GM21619 (cell line): ENCODE measurements around the gene CD8A.

ENCODE experiments used
- ATAC-seq: cut with Tn5 transposase; IDR thresholded peaks from one replicate; pipeline ENCODE4 v1.9.1; 2021; ENCODE audit not compliant: unreplicated experiment

Gene CD8A

DNA sequence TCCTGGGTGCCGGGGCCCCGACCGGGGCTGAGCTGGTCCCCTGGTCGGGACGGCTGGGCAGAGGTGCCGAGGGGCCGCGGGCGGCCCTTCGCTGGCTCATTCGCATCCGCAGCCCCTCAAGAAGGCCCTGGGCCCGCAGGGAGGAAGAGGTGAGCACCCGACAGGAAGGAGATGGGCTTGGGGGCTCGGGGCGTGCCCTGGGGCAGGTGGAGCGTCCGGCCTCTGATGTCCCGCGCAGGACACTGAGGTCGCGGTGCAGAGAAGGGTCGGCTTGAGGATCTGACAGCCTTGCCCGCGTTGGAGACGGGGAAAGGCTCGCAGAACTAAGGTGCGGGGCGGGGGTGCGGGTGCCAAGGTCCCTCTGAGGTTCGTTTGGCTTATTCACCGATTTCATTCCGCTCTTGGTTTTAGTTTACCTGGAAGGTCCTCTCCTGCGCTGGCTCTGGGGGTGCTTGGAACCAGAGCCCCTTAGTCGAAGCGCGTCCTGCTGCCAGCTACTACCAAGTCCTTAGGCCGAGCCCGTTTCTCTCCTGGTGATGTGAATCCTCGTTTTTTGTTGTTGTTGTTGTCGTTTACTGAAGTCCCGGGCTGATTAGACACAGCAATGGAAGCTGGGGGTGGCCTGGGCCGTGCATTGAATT, 18.9 kb upstream of the CD8A start:
- ATAC-seq = no peak

DNA sequence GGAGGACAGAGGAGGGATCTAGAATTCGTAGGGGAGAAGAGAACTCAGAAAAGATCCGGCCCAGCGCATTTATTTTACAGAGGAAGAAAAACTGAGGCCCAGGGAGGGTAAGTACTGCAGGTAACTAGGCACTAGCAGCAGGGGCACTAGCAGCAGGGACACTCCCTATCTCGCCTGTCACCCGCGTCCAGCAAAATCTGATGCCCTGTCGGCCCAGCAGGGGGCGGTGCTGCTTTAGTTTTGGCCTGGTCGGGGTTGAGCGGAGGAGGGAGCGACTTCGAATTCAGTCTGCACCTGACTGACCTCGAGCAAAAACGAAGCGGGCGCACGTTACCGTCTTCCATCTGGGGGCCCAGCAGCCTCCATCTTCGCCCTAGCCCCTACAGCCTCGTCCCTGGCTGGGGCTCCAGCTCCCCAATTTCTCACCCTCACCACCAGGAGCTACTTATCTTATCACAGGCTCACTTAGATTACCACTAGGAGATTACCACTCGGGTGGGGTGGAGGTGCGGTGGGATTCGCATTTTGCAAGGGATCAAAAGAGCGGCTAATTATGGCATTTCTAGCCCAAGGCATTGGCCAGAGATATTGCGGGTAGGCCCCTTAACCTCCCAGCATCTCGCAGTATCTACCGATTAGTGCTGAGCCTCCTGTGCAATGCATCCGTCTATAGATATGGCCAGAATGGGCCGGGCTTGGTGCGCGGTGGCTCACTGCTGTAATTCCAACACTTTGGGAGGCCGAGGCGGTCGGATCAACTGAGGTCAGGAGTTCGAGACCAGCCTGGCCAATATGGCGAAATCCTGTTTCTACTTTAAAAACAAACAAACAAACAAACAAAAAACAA, 17.8 kb upstream of the CD8A start:
- peak; percentile 93 for ATAC-seq

DNA sequence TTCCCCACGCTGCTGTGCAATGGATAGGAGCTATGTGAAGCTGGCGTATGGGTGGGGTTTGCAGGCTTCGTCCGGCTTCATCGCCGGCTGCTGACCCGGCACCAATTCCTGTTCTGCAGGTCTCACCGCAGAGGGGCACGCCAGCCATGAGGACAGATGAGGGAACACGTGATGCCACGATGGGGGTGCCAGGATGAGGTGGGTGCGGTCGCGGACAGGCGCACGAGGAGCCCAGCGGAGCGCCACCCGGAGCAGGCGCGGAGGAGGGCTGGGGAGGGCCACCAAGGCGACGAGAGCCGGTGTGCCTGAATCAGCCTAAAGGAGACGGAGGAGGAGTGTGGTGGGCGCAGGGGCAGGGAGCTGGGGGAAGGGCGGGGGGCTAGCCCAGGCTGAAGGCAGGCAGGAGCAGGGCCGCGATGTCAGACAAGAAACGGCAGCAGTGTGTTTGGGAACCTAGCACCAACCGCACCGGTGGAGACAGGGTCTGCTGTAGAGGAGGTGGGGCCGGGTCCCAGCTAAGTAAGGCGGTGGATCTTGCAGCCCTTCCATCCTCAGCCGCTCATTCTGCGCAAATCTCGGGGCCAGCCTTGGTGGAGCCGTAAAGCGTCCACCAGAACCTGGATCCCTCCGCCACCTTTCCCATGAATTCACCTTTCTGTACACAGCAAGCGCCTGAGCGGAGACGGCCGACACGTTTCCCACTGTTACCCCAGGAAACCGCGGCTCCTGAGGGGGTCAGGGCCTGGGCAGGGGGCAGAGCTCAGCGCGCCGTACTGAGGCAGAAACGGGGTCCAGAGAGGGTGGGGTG, 17.0 kb upstream of the CD8A start:
- ATAC-seq = no peak

DNA sequence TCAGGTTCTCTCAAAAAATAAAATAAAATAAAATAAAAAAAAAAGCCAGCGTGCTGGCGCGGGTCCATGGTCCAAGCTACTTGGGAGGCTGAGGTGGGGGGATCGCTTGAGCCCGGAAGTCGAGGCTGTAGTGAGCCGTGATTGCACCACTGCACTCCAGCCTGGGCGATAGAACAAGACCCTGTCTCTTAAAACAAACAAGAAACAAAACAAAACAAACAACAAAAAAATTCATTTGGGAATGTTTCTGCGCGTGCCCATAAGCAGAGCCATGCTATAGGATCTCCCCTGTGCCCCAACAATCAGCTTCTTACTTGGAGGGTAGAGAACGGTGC, 16.4 kb upstream of the CD8A start:
- ATAC-seq = no peak

DNA sequence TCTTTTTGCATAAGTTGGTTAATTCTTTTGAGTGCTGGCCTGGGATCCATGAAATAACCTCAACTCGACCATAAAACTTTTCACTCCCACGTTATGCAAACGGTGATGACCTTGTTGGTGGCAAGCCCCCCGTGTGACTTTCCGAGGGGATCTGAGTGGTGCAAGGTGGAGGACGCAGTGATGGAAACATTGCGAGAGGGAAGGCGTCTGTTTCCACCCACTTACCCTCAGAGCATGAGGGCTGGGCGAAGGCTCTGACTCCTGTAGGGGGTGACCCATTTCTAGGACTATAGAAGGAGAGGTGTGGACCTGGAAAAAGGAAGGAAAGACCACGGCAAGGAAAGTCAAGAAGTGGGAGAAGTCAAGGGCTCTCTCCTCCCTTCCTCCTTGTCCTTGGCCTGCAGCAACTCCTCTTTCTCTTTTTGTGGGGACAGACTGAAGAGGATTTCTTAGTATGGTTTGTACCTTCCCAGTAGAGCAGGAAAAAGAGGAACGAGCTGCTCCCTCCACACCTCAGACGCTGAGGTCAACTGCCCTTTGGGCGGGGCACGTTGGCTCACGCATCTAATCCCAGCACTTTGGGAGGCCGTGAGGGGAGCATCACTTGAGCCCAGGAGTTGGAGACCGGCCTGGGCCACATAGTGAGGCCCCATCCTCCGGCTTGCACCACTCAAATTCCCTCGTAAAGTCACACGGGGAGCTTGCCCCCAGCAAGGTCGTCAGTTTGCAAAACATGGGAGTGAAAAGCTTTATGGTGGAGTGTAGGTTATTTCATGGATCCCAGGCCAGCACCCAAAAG, 15.5 kb upstream of the CD8A start:
- ATAC-seq = no peak

DNA sequence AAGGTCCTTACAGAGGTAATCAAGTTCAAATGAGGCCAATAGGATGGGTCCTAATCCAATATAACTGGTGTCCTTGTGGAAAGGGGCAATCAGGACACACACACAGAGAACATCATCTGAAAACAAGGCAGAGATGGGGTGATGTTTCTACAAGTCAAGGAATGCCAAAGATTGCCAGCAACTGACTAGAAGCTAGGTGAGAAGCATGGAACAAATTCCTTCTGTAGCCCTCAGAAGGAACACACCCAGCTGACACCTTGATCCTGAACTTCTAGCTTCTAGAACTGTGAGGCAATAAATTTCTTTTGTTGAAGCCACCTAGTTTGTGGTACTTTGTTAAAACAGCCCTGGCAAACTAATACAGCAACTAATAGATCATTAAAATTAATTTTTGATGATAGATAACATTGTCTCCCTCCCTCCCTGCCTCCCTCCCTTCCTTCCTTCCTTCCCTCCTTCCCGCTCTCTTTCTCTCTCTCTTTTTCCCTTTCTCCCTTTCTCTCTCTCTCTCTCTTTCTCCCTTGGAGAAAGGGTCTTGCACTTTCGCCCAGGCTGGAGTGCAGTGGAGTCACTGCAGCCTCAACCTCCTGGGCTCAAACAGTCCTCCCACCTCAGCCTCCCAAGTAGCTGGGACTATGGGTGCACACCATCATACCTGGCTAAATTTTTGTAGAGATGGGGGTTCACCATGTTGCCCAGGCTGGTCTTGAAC, 10.3 kb upstream of the CD8A start:
- no peak for ATAC-seq

DNA sequence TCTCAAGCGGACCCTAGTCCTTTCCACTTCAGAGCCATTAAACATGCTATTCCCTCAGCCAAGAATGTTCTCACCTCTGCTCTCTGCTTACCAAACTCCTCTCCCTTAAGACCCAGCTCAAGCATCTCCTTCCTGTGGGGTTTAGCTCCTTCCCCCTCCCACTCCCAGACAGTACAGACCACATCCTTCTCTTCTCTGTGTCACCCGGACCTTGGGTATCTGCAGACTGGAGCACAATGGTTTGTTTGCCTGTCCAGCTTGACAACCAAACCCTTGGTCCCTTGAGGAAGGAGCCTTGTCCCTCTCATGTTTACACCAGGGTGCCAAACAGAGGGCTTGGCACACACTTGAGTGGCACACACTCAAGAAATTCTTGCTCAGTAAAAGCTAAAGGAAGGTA, 4.1 kb upstream of the CD8A start:
- no peak for ATAC-seq

DNA sequence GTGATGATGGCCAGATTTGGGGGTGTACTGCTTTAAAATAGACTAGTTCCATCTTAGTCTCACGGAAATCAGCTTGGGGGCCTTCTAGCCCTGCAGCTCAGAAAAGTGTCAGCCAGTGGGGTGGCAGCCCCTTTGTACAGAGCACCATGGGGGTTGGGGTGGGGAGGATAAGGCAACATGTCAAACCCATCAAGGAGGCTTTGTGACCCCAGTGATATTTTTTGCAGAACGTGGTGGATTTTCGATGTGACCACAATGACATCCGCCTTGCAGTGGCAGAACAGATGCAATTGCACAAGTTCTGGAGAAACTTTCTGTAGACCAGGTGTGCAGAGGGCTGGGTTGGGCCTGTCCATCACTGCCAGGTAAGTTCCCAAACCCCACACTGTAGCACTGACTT, 3.0 kb upstream of the CD8A start:
- no peak for ATAC-seq

DNA sequence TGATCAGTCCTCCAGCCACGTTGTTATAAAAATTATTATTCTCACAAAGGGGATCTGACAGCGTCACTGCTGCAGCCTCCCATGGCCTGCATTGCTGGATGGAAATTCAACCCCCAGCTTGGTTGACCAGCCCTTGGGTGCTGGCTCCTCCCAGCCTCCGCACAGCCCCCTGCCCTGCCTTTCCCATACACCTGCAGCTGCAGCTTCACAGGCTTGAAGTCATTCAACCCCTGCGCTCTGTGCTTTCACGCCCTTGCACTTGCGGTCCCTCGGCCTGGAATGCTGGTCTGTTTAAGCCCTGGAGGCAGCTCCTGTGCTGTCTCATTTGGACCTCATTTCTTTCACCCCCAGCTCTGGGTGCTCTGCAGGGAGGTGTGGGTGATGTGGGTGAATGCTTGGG, 860 bp upstream of the CD8A start:
- no peak for ATAC-seq

DNA sequence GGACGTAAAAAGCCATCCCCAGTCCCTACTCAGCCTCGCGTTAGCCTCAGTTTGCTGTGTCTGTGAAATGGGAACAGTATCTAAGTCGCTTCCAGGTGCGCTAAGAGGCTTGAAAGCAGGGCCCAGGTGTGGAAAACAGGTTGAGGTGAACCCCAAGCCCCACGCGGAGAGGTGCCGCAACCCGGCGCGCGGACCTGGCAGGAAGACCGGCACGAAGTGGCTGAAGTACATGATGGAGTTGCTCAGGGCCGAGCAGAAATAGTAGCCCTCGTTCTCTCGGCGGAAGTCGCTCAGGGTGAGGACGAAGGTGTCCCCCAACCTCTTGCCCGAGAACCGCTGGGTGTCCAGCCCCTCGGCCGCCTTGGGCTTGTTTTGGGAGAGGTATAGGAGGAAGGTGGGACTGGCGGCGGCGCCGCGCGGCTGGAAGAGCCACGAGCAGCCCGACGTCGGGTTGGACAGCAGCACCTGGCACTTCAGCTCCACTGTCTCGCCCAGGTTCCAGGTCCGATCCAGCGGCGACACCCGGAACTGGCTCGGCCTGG, 508 bp downstream of the CD8A start:
- no peak for ATAC-seq

DNA sequence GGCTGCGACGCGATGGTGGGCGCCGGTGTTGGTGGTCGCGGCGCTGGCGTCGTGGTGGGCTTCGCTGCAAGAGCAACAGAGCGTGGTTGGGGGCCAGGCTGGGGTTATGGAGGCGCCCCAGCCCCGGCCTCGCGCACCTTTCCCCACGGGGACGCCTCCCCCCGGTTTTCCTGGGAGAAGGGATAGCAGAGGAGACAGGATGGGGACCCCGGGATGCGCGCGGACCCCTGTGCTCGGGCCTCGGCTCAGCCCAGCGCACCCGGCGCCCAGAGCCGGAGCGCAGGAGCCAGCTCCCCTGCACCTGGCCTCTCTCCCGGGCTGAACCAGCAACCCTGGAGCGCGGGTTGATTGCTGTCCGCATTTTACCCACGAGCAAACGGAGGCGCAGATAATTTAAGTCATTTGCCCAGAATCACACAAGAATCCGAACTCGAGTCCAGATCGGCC, 1.0 kb downstream of the CD8A start:
- ATAC-seq = no peak

DNA sequence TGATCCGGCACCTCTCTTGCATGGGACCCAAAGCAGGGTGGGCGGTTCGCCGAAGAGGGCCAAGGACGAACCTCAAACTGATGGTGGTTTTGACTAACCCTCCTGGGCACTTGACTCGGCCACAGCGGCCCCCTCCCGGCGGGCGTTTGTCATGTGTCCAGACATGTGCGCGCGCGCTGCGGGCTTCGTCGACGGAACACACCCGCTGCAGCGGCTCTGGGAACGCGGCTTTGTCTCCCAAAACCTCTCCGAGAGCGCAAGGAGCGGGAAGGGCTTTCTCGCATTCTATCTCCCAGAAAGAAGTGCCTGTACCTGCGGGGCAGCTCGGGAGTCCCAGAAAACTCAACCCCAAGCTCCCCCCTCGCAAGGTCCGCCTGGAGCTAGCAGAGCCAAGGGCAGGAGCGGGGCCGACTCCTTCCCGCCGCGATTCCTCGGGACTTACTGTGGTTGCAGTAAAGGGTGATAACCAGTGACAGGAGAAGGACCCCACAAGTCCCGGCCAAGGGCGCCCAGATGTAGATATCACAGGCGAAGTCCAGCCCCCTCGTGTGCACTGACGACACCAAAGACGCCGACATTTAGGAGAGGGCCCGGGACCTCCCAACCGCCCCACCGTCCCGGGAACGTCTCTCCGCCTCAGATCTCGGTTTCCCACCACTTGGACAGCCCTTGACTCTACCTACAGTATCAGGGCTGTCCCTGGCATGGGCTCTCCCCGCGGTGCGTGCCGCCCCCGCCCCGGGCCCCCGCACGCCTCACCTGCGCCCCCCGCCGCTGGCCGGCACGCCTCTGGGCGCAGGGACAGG, 1.6 kb downstream of the CD8A start:
- no peak for ATAC-seq

DNA sequence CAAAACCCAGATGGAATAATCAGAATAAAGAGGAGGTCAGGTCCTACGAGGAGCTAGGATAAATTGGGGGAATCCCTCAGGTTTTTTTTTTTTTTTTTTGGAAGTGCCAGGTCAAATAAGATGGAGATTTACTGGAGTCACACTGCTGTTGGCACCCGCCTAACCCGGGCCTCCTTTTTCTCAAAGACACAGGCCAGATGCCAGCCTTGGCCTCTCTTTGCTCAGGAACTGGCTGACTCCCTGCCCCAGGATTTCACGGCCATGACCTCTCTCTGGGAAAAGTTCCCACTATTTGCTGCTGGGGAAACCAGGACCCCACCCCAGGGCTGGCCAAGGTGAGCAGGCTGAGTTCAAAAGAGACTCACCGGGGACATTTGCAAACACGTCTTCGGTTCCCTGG, 2.5 kb downstream of the CD8A start:
- no peak for ATAC-seq

DNA sequence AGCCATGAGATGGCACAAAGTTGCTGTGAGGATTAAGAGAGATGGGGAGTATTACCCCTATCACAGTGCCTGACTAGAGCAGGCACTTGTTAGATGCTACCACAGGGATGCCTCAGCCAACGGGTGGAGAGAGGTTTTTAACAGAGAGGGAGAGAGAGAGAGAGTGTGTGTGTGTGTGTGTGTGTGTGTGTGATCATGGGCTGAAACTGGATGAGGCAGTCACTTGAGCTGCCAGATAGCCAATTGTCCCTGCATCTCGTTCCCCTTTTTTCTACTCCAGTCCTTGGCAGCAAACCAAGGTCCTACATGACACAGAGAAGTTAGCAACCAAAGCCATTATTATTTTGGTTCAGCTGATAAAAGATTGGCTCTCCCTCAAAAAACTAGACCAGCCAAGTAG, 3.0 kb downstream of the CD8A start:
- ATAC-seq = no peak

DNA sequence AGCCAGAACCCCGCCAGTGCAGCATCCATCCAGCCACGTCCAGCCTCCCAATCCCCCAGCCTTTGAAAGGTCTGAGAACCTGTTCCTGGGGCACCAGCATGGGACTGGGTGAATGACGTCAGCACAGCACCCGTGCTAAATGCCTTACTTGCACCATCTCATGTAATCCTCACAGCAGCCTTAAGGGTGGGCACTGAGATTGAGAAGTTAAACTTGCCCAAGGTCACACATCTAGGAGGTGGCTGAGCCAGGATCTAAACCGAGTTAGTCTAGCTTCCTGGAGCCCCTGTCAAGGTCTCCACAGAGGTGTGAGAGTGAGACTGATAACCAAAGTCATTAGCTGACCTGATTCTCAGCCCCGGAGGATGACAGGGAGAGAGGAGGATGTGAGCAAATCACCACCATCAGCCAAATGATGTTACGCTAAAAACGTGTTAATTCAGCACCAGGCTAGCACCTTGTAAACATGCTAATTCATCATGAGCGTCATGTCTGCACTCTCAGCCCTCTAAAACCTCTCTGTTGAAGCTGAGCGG, 4.6 kb downstream of the CD8A start:
- ATAC-seq = no peak

DNA sequence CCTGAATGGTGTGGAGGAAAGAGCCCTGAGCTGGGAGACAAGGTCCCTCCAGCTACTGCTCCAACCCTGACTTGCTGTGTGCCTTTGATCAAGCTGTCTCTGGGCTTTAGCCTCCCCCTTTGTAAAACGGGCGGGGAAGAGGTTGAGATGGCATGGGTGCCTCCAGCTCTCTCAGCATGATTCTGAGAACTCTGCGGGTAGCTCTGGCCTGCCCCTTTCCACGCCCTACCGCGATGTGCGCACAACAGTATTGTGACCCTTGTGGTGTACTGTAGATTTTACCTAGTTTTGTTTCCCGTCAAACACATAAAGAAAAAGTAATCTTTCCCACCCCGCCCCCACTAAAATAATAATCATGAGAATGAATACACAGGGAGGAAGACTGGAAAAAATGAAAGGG, 5.3 kb downstream of the CD8A start:
- ATAC-seq = no peak

DNA sequence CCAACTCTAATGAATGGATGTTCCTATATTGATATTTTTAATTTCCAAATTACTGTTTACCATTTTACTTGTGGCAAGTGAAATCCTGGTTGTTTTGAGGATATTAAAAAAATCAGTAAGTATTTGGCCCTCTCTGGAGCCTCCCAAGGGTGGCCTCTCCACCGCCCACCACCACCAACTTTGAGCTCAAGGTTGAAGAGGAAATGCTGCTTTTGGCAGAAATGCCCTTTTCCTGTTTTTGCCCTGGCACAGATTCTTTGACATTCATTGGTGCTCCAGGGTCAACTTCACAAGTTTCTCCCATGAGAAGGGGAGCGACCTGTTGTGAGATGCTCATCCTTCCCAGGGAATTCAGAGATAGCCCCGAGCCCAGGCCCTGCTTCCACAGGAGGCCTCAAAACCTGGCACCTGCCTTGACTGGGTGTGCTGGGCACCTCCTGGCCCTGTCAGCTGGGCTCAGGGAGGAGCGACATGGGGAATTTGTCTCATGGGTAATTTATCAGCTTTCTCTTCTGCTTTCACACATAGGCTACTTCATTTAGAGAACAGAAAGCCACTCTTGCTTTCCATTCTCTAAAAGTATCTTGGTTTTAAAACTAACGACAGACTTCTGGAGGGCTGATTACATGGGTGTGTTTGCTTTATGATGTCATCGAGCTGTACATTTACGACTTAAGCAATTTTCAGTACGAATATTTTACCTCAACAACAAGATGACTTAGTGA, 6.9 kb downstream of the CD8A start:
- ATAC-seq = peak; percentile 94

DNA sequence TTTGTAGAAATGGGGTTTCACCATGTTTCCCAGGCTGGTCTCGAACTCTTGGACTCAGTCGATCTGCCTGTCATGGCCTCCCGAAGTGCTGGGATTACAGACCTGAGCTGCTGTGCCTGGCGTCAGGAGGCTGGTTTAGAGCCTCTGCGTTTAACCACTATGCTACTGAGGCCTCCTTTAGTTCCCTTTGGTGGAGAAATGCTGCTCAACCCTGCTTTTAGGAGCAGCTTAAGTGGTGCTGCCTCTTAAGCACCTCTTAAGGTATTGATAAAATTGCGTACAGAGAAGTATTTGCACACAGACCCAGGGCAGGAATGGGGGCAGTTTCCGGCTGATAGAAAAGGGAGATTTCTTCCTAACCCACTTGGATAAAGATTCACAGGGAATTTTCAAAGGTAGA, 8.0 kb downstream of the CD8A start:
- ATAC-seq = no peak

DNA sequence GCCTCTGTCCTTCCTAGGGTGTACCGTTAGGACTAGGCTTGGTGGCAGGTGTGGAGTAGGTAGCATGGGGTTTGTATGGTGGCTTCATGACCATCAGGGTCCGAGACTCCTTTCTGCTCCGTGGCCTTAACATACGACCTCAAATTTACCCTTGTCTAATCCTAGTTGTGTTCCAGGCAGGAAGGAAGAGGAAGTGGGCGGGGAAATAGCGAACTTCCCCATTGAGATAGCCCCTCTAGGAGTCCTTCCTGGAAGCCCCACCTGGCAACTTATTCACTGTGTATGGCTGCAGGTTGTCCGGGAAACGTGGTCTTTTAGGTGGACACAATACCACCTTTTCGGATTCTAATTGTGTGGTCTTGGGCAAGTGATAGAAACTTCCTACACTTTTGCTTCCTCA, 9.3 kb downstream of the CD8A start:
- no peak for ATAC-seq
